Measurements from ENCODE around the gene XRRA1.

DNA sequence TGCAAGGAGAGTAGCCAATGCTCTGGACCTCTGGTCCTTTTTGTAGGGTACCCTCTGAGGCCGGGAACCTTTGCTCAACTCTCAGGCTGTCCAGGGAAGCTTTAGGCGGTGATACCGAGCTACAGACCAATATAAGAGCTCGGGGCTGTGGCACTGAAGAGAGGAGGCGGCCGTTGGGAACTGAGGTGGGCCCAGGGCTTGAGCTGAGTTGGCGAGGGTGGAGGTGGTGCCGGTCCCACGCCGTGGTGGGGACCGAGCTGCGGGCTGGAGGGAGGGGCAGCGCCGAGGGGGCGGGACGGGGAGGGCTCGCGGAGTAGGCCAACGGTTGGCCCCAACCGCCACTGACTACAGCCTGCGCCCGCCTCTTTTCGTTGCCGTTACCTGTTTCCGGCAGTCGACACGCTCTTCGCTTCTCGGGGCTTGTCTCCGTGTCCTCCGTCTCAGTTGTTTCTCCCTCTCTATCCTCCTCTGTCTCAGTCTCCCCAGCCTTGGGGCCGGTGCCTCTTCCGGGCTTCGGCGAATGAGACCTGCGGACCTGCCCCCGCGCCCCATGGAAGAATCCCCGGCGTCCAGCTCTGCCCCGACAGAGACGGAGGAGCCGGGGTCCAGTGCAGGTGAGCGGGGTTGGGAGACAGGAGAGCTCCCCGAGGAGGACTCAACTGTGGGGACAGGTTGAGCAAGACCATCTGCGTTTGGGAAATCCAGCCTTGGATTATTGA is 39.8 kb upstream of the XRRA1 start, which contains the start of gene NEU3:
- TF ChIP-seq CTCF (IDR thresholded peaks at IDR 0.05; ENCODE audit: insufficient read depth, low read depth, low read length), result no peak
- TF ChIP-seq EZH2 (IDR thresholded peaks at IDR 0.05; ENCODE audit: insufficient read depth, low read length), result no peak

Measured in astrocyte (in vitro differentiated cells and primary cell).